Uterus (tissue), 4 donors: ENCODE data around the gene ME3. TPM values are rescaled to one million over a fixed set of nuclear protein-coding genes. Genes with fewer than 3 reads are reported as not detected.
A peak's percentile ranks its signal among the peaks of the same experiment; 100 is the strongest.

Experiments used
- DNase-seq, 2 donors: peaks; one replicate each; pipeline ENCODE4 v3.0.0-alpha.2; 2019 to 2020
- H3K27ac ChIP-seq, 2 donors: fragments of 200-600 bp; sonication (generic); 1 replicate in 1 of 2; 2 replicates in 1 of 2; pipeline ENCODE4 v1.5.1; 2016 to 2018
- H3K27me3 ChIP-seq, 2 donors: fragments of 200-600 bp; sonication (generic); one replicate each; pipeline ENCODE4 v1.5.1; 2018 to 2019; ENCODE audit warnings: control low read depth in 1 of 2
- H3K36me3 ChIP-seq, 2 donors: fragments of 200-600 bp; sonication (generic); one replicate each; pipeline ENCODE4 v1.5.1; 2019; ENCODE audit warnings: control low read depth in 1 of 2
- H3K4me1 ChIP-seq, 2 donors: fragments of 200-600 bp; sonication (generic); one replicate each; pipeline ENCODE4 v1.5.1; 2018 to 2019; ENCODE audit warnings: control low read depth in 1 of 2
- H3K4me3 ChIP-seq, 2 donors: fragments of 200-600 bp; sonication (generic); 1 replicate in 1 of 2; 2 replicates in 1 of 2; pipeline ENCODE4 v1.5.1; 2018 to 2019; ENCODE audit warnings: mild to moderate bottlenecking in 1 of 2
- H3K9me3 ChIP-seq, 2 donors: fragments of 200-600 bp; sonication (generic); one replicate each; pipeline ENCODE4 v1.5.1; 2019; ENCODE audit warnings: control low read depth in 1 of 2
- POLR2A ChIP-seq, 2 donors: fragments of 450-650 bp; IDR thresholded peaks; one replicate each; pipeline ENCODE4 v1.6.1; 2016; ENCODE audit warnings: antibody characterized with exemption in 2 of 2, mild to moderate bottlenecking in 1 of 2, moderate library complexity in 1 of 2
- intact Hi-C: fragments of 100-400 bp; cut with DNase I; formaldehyde crosslinking; loops from one replicate; pipeline ENCODE4 v1.15.1; 2023; ENCODE audit warnings: low total_unique reads
- total RNA-seq, 4 donors: library from RNA; depleted of rRNA in 3 of 4; stranded (reverse); fragments of >200 nt in 3 of 4; gene quantifications; one replicate each; pipeline versions ENCODE4 v1.1.0 to v1.2.4, GENCODE V29; 2014 to 2023
- TF ChIP-seq, protein P1 (sequence below), 4 experiments: fragments of 200-600 bp in 2 of 4; fragments of 450-650 bp in 2 of 4; sonication (generic) in 2 of 4; IDR thresholded peaks; one replicate each; pipeline ENCODE4 v1.5.1; 2016 to 2019; ENCODE audit warnings: antibody characterized with exemption in 4 of 4, mild to moderate bottlenecking in 2 of 4, moderate library complexity in 1 of 4
- donor health status: DM: yes; HTN: yes; CAD: no.

ME3 gene
- total RNA-seq, 4 donors from 2014 or later: 44.3 to 169 (median 54.2) TPM

DNA sequence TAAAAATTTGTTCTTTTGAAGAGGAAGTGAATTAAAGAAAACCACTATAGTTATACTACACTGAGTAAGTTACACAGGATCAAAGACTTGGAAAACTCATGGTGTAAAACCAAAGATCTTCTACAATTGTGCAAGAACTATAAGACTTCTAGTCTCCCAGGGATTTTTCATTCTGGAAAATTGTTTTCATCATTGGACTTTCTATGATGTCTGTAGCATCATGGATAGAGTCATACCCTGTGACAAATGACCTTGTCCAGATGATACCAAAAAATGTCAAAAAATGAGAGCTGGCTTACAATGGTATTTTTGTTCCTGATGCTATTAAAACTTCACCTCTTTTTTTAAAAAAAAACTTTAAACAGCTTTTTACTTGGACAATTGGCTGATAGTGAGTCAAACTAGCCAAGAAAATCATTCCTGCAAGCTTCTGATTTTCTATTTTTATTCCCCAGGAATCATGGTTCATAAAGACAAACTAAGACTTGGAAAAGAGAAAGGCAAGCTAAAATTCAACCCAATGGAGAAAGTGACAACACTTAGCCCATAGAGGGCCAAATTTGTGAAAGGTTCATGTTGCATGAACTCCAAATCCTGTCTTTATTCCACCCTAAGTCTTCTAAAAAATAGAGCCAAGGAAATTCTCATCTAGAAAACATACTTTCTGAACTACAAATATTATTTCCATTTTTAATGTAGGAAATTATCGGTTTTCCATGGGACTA, 30.7 kb downstream of the ME3 start:
- Histone ChIP-seq H3K27me3 (no peaks in the 10 kb centered on the region), H3K4me1 (no peaks in the 10 kb centered on the region), H3K9me3 (no peaks in the 10 kb centered on the region), H3K27ac (peak overlapping the region in 1 of 2 donors; percentile 46), H3K4me3 (no peak overlapping the region), H3K36me3 (no peaks in the 10 kb centered on the region)
- DNase-seq: no peak
- TF ChIP-seq POLR2A (IDR thresholded peaks at IDR 0.05): no peak
- TF ChIP-seq, protein P1, sequence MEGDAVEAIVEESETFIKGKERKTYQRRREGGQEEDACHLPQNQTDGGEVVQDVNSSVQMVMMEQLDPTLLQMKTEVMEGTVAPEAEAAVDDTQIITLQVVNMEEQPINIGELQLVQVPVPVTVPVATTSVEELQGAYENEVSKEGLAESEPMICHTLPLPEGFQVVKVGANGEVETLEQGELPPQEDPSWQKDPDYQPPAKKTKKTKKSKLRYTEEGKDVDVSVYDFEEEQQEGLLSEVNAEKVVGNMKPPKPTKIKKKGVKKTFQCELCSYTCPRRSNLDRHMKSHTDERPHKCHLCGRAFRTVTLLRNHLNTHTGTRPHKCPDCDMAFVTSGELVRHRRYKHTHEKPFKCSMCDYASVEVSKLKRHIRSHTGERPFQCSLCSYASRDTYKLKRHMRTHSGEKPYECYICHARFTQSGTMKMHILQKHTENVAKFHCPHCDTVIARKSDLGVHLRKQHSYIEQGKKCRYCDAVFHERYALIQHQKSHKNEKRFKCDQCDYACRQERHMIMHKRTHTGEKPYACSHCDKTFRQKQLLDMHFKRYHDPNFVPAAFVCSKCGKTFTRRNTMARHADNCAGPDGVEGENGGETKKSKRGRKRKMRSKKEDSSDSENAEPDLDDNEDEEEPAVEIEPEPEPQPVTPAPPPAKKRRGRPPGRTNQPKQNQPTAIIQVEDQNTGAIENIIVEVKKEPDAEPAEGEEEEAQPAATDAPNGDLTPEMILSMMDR (IDR thresholded peaks at IDR 0.05): no peak
- intact Hi-C loops: no loop called here

DNA sequence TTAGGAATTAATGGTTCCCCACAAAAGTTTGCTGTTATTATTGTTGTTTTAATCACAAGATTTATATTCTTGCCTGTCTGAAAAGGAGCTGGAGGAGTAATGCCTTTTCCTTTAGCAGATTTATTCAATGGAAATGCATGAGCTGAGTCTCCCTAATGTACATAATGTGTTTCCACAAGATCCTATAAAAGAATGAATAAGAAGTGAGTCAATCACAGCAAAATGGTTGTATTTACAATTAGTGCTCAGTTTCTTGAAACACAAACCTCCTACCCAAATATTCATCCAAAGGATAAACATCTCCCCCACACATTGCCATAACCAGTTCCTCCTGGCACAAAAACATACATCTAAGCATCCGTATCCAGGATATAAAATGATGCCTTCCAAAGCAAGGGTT, 33.3 kb downstream of the ME3 start:
- no peak for DNase-seq
- H3K4me1 ChIP-seq: no peaks in the 10 kb centered on the region
- H3K27me3 ChIP-seq: no peaks in the 10 kb centered on the region
- intact Hi-C loops: no loop called here
- peak overlapping the region; percentile 9 to 28 for H3K27ac ChIP-seq
- TF ChIP-seq, protein P1 (IDR thresholded peaks at IDR 0.05): no peak
- TF ChIP-seq POLR2A (IDR thresholded peaks at IDR 0.05): no peak
- H3K9me3 ChIP-seq: no peaks in the 10 kb centered on the region
- H3K4me3 ChIP-seq: no peak overlapping the region
- H3K36me3 ChIP-seq: no peaks in the 10 kb centered on the region

DNA sequence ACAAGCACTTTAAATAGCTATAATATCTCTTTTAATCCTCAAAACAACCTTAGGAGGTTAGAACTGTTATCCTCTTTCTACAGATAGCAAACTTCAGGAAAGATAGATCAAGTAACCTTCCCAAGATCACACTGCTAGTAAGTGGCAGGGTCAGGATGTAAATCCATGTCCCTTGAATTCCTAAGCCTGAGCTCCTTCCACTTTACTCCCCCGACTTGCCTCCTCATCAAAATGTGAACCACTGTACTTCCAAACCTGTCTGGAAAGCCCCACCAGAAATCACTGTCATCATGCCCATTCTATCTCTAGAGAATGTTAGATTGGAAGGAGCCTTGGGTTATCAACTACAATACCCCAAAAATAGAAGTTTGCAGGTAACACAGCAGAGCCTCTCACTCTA, 33.7 kb downstream of the ME3 start:
- DNase-seq: no peak
- intact Hi-C loops: no loop called here
- Histone ChIP-seq H3K27ac (peak overlapping the region; percentile 12 to 28), H3K4me1 (no peaks in the 10 kb centered on the region), H3K27me3 (no peaks in the 10 kb centered on the region), H3K4me3 (no peak overlapping the region), H3K36me3 (no peaks in the 10 kb centered on the region), H3K9me3 (no peaks in the 10 kb centered on the region)
- TF ChIP-seq, protein P1 (IDR thresholded peaks at IDR 0.05): no peak
- TF ChIP-seq POLR2A (IDR thresholded peaks at IDR 0.05): no peak

DNA sequence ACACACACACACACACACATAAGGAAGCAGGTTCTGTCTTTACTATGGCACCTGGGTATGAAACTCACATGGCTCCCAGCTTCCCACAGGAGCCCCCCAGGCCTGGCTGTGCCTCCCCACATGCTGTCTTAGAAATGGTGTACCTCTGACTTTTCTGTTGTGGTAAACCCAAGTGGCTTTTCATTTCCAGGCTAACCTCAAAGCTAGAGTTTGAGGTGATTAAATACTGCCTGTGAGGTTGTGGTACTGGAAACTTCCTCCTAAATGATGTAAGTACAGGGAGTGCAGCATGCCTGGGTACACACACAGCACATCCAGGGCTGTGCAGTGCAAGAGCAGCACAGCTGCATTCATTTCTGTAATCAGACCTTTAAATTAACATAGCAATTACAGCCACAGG, 34.4 kb downstream of the ME3 start:
- TF ChIP-seq, protein P1 (IDR thresholded peaks at IDR 0.05): no peak
- no peak for TF ChIP-seq POLR2A (IDR thresholded peaks at IDR 0.05)
- Histone ChIP-seq H3K9me3 (no peaks in the 10 kb centered on the region), H3K4me3 (no peak overlapping the region), H3K36me3 (no peaks in the 10 kb centered on the region), H3K4me1 (no peaks in the 10 kb centered on the region), H3K27me3 (no peaks in the 10 kb centered on the region), H3K27ac (peak overlapping the region in 1 of 2 donors; percentile 24)
- intact Hi-C loops: no loop called here
- DNase-seq: no peak

DNA sequence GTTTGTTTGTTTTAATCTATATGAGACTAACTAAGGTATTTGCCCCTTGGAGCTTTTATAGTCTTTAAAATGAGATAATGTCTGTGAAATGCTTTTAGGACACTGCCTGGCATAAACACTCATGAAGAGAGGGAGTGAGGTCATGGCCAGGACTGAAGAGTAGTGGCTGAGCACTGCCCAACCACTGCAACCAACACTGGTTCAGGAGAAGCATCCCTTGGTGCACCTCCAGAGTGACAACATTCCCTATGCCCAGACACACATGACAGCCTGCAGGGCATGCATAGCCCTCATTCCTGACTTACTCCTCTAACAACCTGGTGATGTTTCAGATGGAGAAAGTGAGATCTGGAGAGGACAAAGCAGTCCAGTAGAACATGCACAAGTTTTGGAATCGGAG, 36.1 kb downstream of the ME3 start:
- H3K27ac ChIP-seq: no peak overlapping the region
- H3K4me1 ChIP-seq: no peaks in the 10 kb centered on the region
- DNase-seq: no peak
- H3K4me3 ChIP-seq: no peak overlapping the region
- H3K27me3 ChIP-seq: no peaks in the 10 kb centered on the region
- no peaks in the 10 kb centered on the region for H3K36me3 ChIP-seq
- intact Hi-C loops: no loop called here
- TF ChIP-seq, protein P1 (IDR thresholded peaks at IDR 0.05): no peak
- no peak for TF ChIP-seq POLR2A (IDR thresholded peaks at IDR 0.05)
- H3K9me3 ChIP-seq: no peaks in the 10 kb centered on the region
